Ascending aorta (tissue), 2 donors: ENCODE results near the gene TPM2. TPM values are rescaled to one million over a fixed set of nuclear protein-coding genes. Genes with fewer than 3 reads are reported as not detected.

Source experiments
- DNase-seq, 2 donors: peaks; one replicate each; pipeline ENCODE4 v3.0.0-alpha.2; 2019; ENCODE audit warnings: low spot score in 2 of 2
- H3K27ac ChIP-seq, 2 donors: fragments of 200-600 bp; sonication (generic); one replicate each; pipeline ENCODE4 v1.5.1; 2016 to 2017; ENCODE audit warnings: mild to moderate bottlenecking in 1 of 2
- H3K27me3 ChIP-seq: fragments of 200-600 bp; sonication (generic); one replicate; pipeline ENCODE4 v1.5.1; 2017
- H3K36me3 ChIP-seq, 2 donors: fragments of 200-600 bp; sonication (generic); one replicate each; pipeline ENCODE4 v1.5.1; 2016
- H3K4me1 ChIP-seq, 2 donors: fragments of 200-600 bp; sonication (generic); one replicate each; pipeline ENCODE4 v1.5.1; 2016 to 2017; ENCODE audit warnings: mild to moderate bottlenecking in 1 of 2
- H3K4me3 ChIP-seq, 2 donors: fragments of 200-600 bp; sonication (generic); one replicate each; pipeline ENCODE4 v1.5.1; 2016 to 2017; ENCODE audit warnings: mild to moderate bottlenecking in 1 of 2
- H3K9me3 ChIP-seq, 2 donors: fragments of 200-600 bp; sonication (generic); one replicate each; pipeline ENCODE4 v1.5.1; 2016
- intact Hi-C: fragments of 100-400 bp; cut with DNase I; formaldehyde crosslinking; loops from one replicate; pipeline ENCODE4 v1.15.1; 2023
- total RNA-seq: library from RNA; depleted of rRNA; stranded (reverse); fragments of >200 nt; gene quantifications from one replicate; pipeline ENCODE4 v1.1.0, GENCODE V29; 2016
- TF ChIP-seq, protein P1 (sequence below), 3 experiments: fragments of 200-600 bp in 2 of 3; fragments of 450-650 bp in 1 of 3; sonication (generic) in 2 of 3; IDR thresholded peaks; one replicate each; pipeline ENCODE4 v1.5.1; 2016 to 2019; ENCODE audit warnings: antibody characterized with exemption in 3 of 3, mild to moderate bottlenecking in 1 of 3, moderate library complexity in 1 of 3

The TPM2 gene
- total RNA-seq, 1 donor from 2014 or later, result 1,923 TPM

DNA sequence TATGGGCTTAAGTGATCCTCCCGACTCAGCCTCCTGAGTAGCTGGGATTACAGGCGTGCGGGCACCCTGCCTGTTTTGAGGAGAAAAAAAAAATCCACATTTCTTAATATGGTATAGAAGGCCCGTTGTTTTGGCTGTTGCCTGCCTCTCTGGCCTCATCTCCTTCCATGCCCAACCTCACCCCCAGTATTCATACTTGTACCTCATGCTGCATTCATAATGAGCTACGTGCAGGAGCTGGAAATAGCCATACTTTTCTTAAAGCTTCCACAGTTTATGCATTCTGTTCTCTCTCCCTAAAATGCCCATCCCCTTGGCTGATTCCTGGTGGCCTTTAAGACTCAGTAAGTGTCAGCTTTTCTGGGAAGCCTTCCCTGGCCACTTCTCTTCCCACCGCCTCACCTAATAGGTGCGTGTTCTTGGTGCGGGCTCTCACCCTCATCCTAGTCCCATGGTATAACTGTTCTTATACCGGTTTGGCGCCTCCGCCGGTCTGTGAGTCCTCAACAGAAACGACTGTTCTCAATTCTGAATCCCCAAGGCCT, 2.1 kb upstream of the TPM2 start:
- peak overlapping the region; percentile 83 to 93 for H3K4me3 ChIP-seq
- peaks cover 22 to 38% of the 10 kb centered on the region in 2 donors for H3K36me3 ChIP-seq
- no peaks in the 10 kb centered on the region for H3K9me3 ChIP-seq
- peaks cover 3 to 36% of the 10 kb centered on the region in 2 donors for H3K4me1 ChIP-seq
- intact Hi-C loops, result loop anchor here (10.0 kb wide), 1 partner anchor 197 kb away; the partner anchor contains the start of gene RUSC2
- TF ChIP-seq, protein P1, sequence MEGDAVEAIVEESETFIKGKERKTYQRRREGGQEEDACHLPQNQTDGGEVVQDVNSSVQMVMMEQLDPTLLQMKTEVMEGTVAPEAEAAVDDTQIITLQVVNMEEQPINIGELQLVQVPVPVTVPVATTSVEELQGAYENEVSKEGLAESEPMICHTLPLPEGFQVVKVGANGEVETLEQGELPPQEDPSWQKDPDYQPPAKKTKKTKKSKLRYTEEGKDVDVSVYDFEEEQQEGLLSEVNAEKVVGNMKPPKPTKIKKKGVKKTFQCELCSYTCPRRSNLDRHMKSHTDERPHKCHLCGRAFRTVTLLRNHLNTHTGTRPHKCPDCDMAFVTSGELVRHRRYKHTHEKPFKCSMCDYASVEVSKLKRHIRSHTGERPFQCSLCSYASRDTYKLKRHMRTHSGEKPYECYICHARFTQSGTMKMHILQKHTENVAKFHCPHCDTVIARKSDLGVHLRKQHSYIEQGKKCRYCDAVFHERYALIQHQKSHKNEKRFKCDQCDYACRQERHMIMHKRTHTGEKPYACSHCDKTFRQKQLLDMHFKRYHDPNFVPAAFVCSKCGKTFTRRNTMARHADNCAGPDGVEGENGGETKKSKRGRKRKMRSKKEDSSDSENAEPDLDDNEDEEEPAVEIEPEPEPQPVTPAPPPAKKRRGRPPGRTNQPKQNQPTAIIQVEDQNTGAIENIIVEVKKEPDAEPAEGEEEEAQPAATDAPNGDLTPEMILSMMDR (IDR thresholded peaks at IDR 0.05), result no peak
- H3K27me3 ChIP-seq, result no peaks in the 10 kb centered on the region
- H3K27ac ChIP-seq, result peak overlapping the region; percentile 93 to 97
- DNase-seq, result peak in 1 of 2 donors; percentile 85

DNA sequence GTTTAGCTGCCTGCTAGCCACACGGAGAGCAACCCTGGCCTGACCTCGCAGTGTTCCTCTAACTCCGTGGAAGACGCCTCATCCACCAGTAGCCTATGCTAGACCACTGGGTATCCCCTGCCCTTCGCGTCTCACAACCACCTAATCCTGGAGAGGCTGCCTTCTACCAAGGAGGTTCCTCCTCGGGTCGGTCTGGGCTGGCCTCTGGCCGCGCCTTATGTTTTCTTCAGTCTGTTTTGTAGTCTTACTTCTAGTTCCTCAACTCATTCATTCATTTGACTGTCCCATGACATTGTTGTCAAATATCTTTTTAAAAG, 1.6 kb upstream of the TPM2 start:
- peak overlapping the region; percentile 93 to 97 for H3K27ac ChIP-seq
- TF ChIP-seq, protein P1 (IDR thresholded peaks at IDR 0.05), result no peak
- intact Hi-C loops, result loop anchor here (10.0 kb wide), 1 partner anchor 196 kb away; the partner anchor contains the start of gene RUSC2
- peaks cover 3 to 31% of the 10 kb centered on the region in 2 donors for H3K4me1 ChIP-seq
- peaks cover 26 to 37% of the 10 kb centered on the region in 2 donors for H3K36me3 ChIP-seq
- DNase-seq, result no peak
- no peaks in the 10 kb centered on the region for H3K9me3 ChIP-seq
- no peaks in the 10 kb centered on the region for H3K27me3 ChIP-seq
- H3K4me3 ChIP-seq, result peak overlapping the region; percentile 83 to 93

DNA sequence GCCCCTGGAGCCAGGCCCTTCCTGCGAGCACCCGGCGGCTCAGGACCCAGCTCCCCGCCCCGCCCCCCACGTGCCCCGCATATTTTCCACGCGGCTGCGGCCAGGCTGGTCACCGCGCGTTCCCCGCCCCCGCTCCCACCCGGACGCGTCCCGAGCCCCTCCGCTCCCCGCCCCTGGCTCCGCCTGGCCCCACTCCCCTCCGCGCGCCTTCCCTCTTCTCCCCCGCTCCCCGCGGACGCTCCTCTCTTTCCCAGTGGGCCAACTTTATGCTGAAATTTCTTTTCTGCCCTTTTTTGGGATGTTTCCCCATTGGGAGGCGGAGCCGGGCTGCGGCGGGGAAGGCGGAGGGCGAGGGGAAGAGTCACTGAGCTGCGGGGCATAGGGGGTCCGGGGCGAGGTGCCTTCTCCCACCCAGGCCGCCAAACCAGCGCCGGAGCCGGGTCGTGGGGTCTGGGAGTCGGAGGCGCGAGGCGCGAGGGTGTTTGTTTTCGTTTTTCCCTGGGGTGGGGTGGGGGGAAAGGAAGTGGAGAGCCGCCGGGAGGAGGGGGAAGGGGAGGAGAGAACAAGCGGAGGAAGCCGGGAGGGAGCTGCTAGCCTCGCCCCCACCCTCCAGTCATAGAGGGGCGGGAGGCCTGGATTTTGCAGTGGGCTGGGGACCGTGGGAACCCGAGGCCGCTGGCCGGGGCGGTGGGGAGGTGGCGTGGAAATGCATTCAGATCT, 1.0 kb upstream of the TPM2 start:
- Histone ChIP-seq H3K4me3 (peak overlapping the region; percentile 83 to 93), H3K4me1 (peaks cover 0 to 27% of the 10 kb centered on the region in 2 donors), H3K9me3 (no peaks in the 10 kb centered on the region), H3K27ac (peak overlapping the region; percentile 93 to 97), H3K27me3 (no peaks in the 10 kb centered on the region), H3K36me3 (peaks cover 26 to 37% of the 10 kb centered on the region in 2 donors)
- TF ChIP-seq, protein P1 (IDR thresholded peaks at IDR 0.05), result no peak
- DNase-seq, result peak; percentile 56 to 94
- intact Hi-C loops, result loop anchor here (1.0 to 10.0 kb wide), 3 partner anchors 33 to 196 kb away; partner anchors contain the start of gene RUSC2

DNA sequence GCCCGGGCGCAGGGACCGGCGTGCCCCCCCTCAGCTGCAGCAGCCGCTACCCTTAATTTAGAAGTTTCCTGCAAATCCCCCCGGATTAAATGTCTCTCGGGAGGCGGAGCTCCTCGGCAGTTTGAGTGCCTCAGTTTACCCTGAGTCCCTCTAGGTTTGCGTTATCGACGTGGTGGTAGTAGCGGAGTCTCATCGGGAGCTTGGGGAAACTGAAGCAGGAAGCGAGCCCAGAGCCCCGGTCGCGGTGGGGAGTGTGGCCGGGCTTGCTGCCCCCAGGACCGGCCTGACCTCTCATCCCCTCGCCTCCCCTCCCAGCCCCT, 529 bp upstream of the TPM2 start:
- Histone ChIP-seq H3K4me3 (peak overlapping the region; percentile 83 to 93), H3K27me3 (no peaks in the 10 kb centered on the region), H3K27ac (peak overlapping the region; percentile 93 to 97), H3K4me1 (peaks cover 0 to 25% of the 10 kb centered on the region in 2 donors), H3K36me3 (peaks cover 31 to 42% of the 10 kb centered on the region in 2 donors), H3K9me3 (no peaks in the 10 kb centered on the region)
- no peak for DNase-seq
- intact Hi-C loops, result loop anchor here (1.0 to 10.0 kb wide), 3 partner anchors 33 to 195 kb away; partner anchors contain the start of gene RUSC2
- TF ChIP-seq, protein P1 (IDR thresholded peaks at IDR 0.05), result no peak

DNA sequence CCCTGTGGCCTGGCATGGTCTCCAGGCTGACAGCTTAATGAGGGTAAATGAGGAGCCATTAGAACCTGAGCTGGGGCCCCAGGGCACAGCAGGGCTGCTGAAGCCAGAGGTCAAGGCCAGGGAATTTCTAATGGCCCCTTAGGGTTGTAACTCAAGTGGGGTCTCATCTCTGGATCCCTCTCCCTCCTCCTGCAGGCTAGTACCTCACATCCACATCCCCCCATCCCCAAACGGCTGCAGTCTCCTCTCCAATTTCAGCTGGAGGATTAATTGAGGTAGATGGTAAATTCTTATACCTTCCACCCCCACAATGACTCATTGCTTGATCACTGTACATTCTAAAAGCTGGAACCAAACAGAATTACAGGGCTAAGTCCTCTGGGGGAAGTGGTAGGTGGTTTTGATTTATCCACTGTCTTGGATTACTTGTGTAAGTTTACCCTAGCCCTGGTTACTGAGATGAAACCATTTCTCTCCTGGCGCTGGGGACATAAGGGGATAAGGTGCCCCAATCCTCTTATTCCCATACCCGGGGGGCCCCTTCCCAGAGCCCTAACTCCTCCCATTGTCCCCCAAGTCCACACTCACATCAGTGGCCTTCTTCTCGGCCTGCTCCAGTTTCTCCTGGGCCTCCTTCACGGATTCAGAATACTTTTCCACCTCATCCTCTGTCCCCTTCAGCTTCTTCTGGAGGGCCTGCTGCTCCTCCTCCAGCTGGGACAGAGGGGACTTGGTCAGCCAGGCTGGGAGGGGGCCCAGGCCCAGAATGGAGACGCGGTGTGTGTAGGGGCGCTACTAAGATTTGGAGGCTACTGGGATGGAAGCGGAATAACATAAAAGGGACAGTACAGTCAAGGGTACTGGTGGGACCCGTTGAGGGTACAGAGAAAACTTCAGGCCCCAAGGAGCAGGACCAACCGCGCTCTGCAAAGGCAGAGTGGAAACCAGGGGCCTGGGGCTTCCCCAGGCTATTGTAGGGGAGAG, 875 bp downstream of the TPM2 start:
- Histone ChIP-seq H3K36me3 (peaks cover 45 to 56% of the 10 kb centered on the region in 2 donors), H3K4me1 (peaks cover 13 to 29% of the 10 kb centered on the region in 2 donors), H3K4me3 (peak overlapping the region; percentile 83 to 93), H3K9me3 (no peaks in the 10 kb centered on the region), H3K27ac (peak overlapping the region; percentile 93 to 97), H3K27me3 (no peaks in the 10 kb centered on the region)
- TF ChIP-seq, protein P1 (IDR thresholded peaks at IDR 0.05), result no peak
- DNase-seq, result no peak
- intact Hi-C loops, result loop anchor here (2.0 kb wide), 1 partner anchor 84 kb away; the partner anchor contains the start of gene TESK1
